Ishikawa (cell line): ENCODE measurements around the gene ACRBP.

ENCODE experiments used
- CEBPB ChIP-seq: IDR thresholded peaks from 2 replicates; pipeline ENCODE4 v1.6.1; 2012
- CREB1 ChIP-seq: IDR thresholded peaks from 2 replicates; pipeline ENCODE4 v1.6.1; 2012; ENCODE audit warnings: low read depth
- EGR1 ChIP-seq: IDR thresholded peaks from 2 replicates; pipeline ENCODE4 v1.6.1; 2012
- EP300 ChIP-seq: IDR thresholded peaks from 2 replicates; pipeline ENCODE4 v1.6.1; 2012; ENCODE audit warnings: borderline replicate concordance
- MAX ChIP-seq: IDR thresholded peaks from 2 replicates; pipeline ENCODE4 v1.6.1; 2012
- NFIC ChIP-seq: IDR thresholded peaks from 2 replicates; pipeline ENCODE4 v1.6.1; 2012
- RAD21 ChIP-seq: IDR thresholded peaks from 2 replicates; pipeline ENCODE4 v1.6.1; 2012; ENCODE audit warnings: low read depth
- REST ChIP-seq: IDR thresholded peaks from 2 replicates; pipeline ENCODE4 v1.6.1; 2012; ENCODE audit warnings: low read depth, mild to moderate bottlenecking
- TAF1 ChIP-seq: IDR thresholded peaks from 2 replicates; pipeline ENCODE4 v1.6.1; 2012; ENCODE audit warnings: low read depth, mild to moderate bottlenecking
- TEAD4 ChIP-seq: IDR thresholded peaks from 2 replicates; pipeline ENCODE4 v1.6.1; 2012
- YY1 ChIP-seq: IDR thresholded peaks from 2 replicates; pipeline ENCODE4 v1.6.1; 2012; ENCODE audit warnings: low read depth
- ZBTB7A ChIP-seq: IDR thresholded peaks from 2 replicates; pipeline ENCODE4 v1.6.1; 2012; ENCODE audit warnings: low read depth

- TF ChIP-seq YY1 (no peak), EGR1 (no peak), REST (no peak), TAF1 (no peak), CEBPB (no peak), MAX (no peak), NFIC (no peak), RAD21 (no peak), EP300 (no peak), CREB1 (no peak), TEAD4 (no peak), ZBTB7A (no peak)
Measured at GRCh38 chr12:6653987-6654386, 6.8 kb upstream of the ACRBP start.
